Activated CD8-positive, alpha-beta T cell treated with anti-CD3 and anti-CD28 coated beads for 36 hours (primary cell): ENCODE measurements around the gene DPY19L1. TPM values are rescaled to one million over a fixed set of nuclear protein-coding genes. Genes with fewer than 3 reads are reported as not detected.
"Not testable (repeated sequence)": the region's sequence is repeated elsewhere in the genome, so short reads cannot be mapped to it uniquely, and the experiment has no call there.

Source experiments
- ATAC-seq: fragments of 200-7000 bp; cut with Tn5 transposase; one replicate; pipeline ENCODE4 v1.10.0; 2021; ENCODE audit warnings: mild to moderate bottlenecking, moderate library complexity
- CTCF ChIA-PET: fragments of 350-600 bp; sonication (Branson Sonifier 250); formaldehyde crosslinking; loops from one replicate; lab custom pipeline; 2021; ENCODE audit warnings: antibody characterized with exemption; lab: Charles Lee
- POLR2A ChIA-PET: fragments of 350-600 bp; sonication (Branson Sonifier 250); formaldehyde crosslinking; loops from one replicate; lab custom pipeline; 2021; ENCODE audit warnings: antibody characterized with exemption; lab: Charles Lee
- DNase-seq: peaks from one replicate; pipeline ENCODE4 v3.0.0-alpha.2; 2020
- H3K27ac Mint-ChIP-seq: one replicate; pipeline ENCODE4 v1.8.0; 2021; ENCODE audit warnings: mild to moderate bottlenecking, mixed read lengths
- H3K27me3 Mint-ChIP-seq: one replicate; pipeline ENCODE4 v1.8.0; 2021; ENCODE audit warnings: mixed read lengths
- H3K36me3 Mint-ChIP-seq: one replicate; pipeline ENCODE4 v1.8.0; 2021; ENCODE audit warnings: low read depth, mixed read lengths
- H3K4me1 Mint-ChIP-seq: one replicate; pipeline ENCODE4 v1.8.0; 2021; ENCODE audit warnings: low read depth, mixed read lengths
- H3K4me3 Mint-ChIP-seq: one replicate; pipeline ENCODE4 v1.8.0; 2021; ENCODE audit warnings: mild to moderate bottlenecking, moderate library complexity, mixed read lengths
- H3K9me3 Mint-ChIP-seq: one replicate; pipeline ENCODE4 v1.8.0; 2021; ENCODE audit warnings: mixed read lengths
- CTCF ChIP-seq: fragments of 200-600 bp; IDR thresholded peaks from one replicate; pipeline ENCODE4 v1.8.0; 2022; ENCODE audit warnings: antibody characterized with exemption, mild to moderate bottlenecking
- intact Hi-C: fragments of 100-400 bp; cut with micrococcal nuclease; formaldehyde crosslinking; loops from one replicate; pipeline ENCODE4 v1.10.0; 2022
- total RNA-seq, 2 experiments: library from RNA; stranded (reverse); gene quantifications; one replicate each; pipeline ENCODE4 v1.2.3, GENCODE V29; 2021

The DPY19L1 gene
- total RNA-seq, 2 experiments from 2014 or later, result 7.4 to 7.5 TPM

GRCh38 chr7:35055733-35056132 is 18.4 kb upstream of the DPY19L1 start:
- H3K9me3 Mint-ChIP-seq, H3K27me3 Mint-ChIP-seq, POLR2A ChIA-PET, H3K4me1 Mint-ChIP-seq, CTCF ChIA-PET, H3K4me3 Mint-ChIP-seq, intact Hi-C loops, H3K27ac Mint-ChIP-seq, H3K36me3 Mint-ChIP-seq: not testable (repeated sequence)
- DNase-seq, result peak; percentile 10
- ATAC-seq, result peak; percentile 60
- TF ChIP-seq CTCF, result peak; percentile 56

GRCh38 chr7:35053488-35054175 is 16.3 kb upstream of the DPY19L1 start:
- H3K4me3 Mint-ChIP-seq, H3K9me3 Mint-ChIP-seq, H3K27ac Mint-ChIP-seq, H3K4me1 Mint-ChIP-seq, CTCF ChIA-PET, H3K36me3 Mint-ChIP-seq, ATAC-seq, intact Hi-C loops, DNase-seq, H3K27me3 Mint-ChIP-seq: not testable (repeated sequence)
- POLR2A ChIA-PET, result interaction anchor here (0.7 kb wide), 1 partner anchor 1151 kb away, joined by 3 read pairs; no protein-coding TSS in a partner anchor

GRCh38 chr7:35048390-35048789 is 11.1 kb upstream of the DPY19L1 start:
- H3K27ac Mint-ChIP-seq, H3K4me3 Mint-ChIP-seq, DNase-seq, H3K4me1 Mint-ChIP-seq, CTCF ChIA-PET, H3K9me3 Mint-ChIP-seq, POLR2A ChIA-PET, H3K36me3 Mint-ChIP-seq, ATAC-seq, H3K27me3 Mint-ChIP-seq: not testable (repeated sequence)
- intact Hi-C loops, result loop anchor here (10.0 kb wide), 1 partner anchor 486 kb away; no protein-coding TSS in a partner anchor

- POLR2A ChIA-PET, H3K9me3 Mint-ChIP-seq, H3K27me3 Mint-ChIP-seq, CTCF ChIA-PET, H3K27ac Mint-ChIP-seq, H3K4me1 Mint-ChIP-seq, ATAC-seq, H3K36me3 Mint-ChIP-seq, DNase-seq, H3K4me3 Mint-ChIP-seq: not testable (repeated sequence)
- intact Hi-C loops, result loop anchor here (10.0 kb wide), 1 partner anchor 487 kb away; no protein-coding TSS in a partner anchor
These were observed 10.6 kb upstream of the DPY19L1 start for GRCh38 chr7:35047912-35048305.

- DNase-seq, H3K27me3 Mint-ChIP-seq, ATAC-seq, H3K36me3 Mint-ChIP-seq, H3K9me3 Mint-ChIP-seq, H3K27ac Mint-ChIP-seq, POLR2A ChIA-PET, CTCF ChIA-PET, H3K4me3 Mint-ChIP-seq, H3K4me1 Mint-ChIP-seq: not testable (repeated sequence)
- intact Hi-C loops, result loop anchor here (10.0 kb wide), 1 partner anchor 487 kb away; no protein-coding TSS in a partner anchor
These were observed 10.1 kb upstream of the DPY19L1 start for GRCh38 chr7:35047263-35047911.

- DNase-seq, H3K27ac Mint-ChIP-seq, POLR2A ChIA-PET, H3K36me3 Mint-ChIP-seq, CTCF ChIA-PET, H3K4me1 Mint-ChIP-seq, H3K27me3 Mint-ChIP-seq, ATAC-seq, H3K4me3 Mint-ChIP-seq, H3K9me3 Mint-ChIP-seq: not testable (repeated sequence)
- intact Hi-C loops, result loop anchor here (10.0 kb wide), 1 partner anchor 492 kb away; no protein-coding TSS in a partner anchor
These were observed 6.0 kb upstream of the DPY19L1 start for GRCh38 chr7:35043301-35043700.

- H3K4me1 Mint-ChIP-seq, result peaks cover 10% of the 10 kb centered on the region
- ChIA-PET CTCF (no interaction called here), POLR2A (no interaction called here)
- H3K27me3 Mint-ChIP-seq, result no peaks in the 10 kb centered on the region
- TF ChIP-seq CTCF, result no peak
- H3K27ac Mint-ChIP-seq, result no peak overlapping the region
- ATAC-seq (no peak), DNase-seq (no peak)
- intact Hi-C loops, result loop anchor here (10.0 kb wide), 1 partner anchor 494 kb away; no protein-coding TSS in a partner anchor
- H3K36me3 Mint-ChIP-seq, result no peaks in the 10 kb centered on the region
- no peaks in the 10 kb centered on the region for H3K9me3 Mint-ChIP-seq
- no peak overlapping the region for H3K4me3 Mint-ChIP-seq
These were observed 3.6 kb upstream of the DPY19L1 start for GRCh38 chr7:35040906-35041305.
